Caco-2 (cell line): ENCODE measurements around the gene MBP. TPM values are rescaled to one million over a fixed set of nuclear protein-coding genes. Genes with fewer than 3 reads are reported as not detected.

ENCODE experiments used
- BruUV-seq: library from RNA; stranded (reverse); fragments of 400-500 nt; replicated peaks from 2 replicates; lab custom pipeline; 2021; lab: Mats Ljungman, UMichigan
- CTCF ChIA-PET: fragments of 300-600 bp; sonication (Branson Sonifier 250); formaldehyde crosslinking; loops from one replicate; lab custom pipeline; 2022; ENCODE audit warnings: antibody characterized with exemption; lab: Charles Lee
- POLR2A ChIA-PET: fragments of 300-600 bp; sonication (Branson Sonifier 250); formaldehyde crosslinking; loops from one replicate; lab custom pipeline; 2022; ENCODE audit warnings: antibody characterized with exemption; lab: Charles Lee
- DNase-seq, 2 experiments: peaks; one replicate each; pipeline versions ENCODE4 v3.0.0 to v3.0.0-alpha.2; 2020 to 2022
- H3K27me3 ChIP-seq: replicated peaks from 2 replicates; pipeline ENCODE4 v1.6.0; 2011; ENCODE audit warnings: low read length; ENCODE audit not compliant: control insufficient read depth, insufficient read depth
- H3K36me3 ChIP-seq: 2 replicates; pipeline ENCODE4 v1.5.1; 2011; ENCODE audit warnings: low read length; ENCODE audit not compliant: control insufficient read depth, insufficient read depth
- H3K4me1 ChIP-seq: fragments of 250-450 bp; sonication (Bioruptor Pico); 2 replicates; pipeline ENCODE4 v1.5.1; 2020; ENCODE audit warnings: mild to moderate bottlenecking
- H3K4me3 ChIP-seq: 2 replicates; pipeline ENCODE4 v1.5.1; 2011; ENCODE audit warnings: low read depth, mild to moderate bottlenecking, control low read depth, low read length
- H3K9me3 ChIP-seq: fragments of 250-450 bp; sonication (Bioruptor Pico); 2 replicates; pipeline ENCODE4 v1.5.1; 2020; ENCODE audit warnings: mild to moderate bottlenecking, moderate library complexity
- H3K27ac Mint-ChIP-seq: one replicate; pipeline ENCODE4 v1.8.0; 2022; ENCODE audit warnings: mixed read lengths; ENCODE audit not compliant: unreplicated experiment
- H3K27me3 Mint-ChIP-seq: one replicate; pipeline ENCODE4 v1.8.0; 2022; ENCODE audit warnings: mixed read lengths; ENCODE audit not compliant: insufficient read depth, unreplicated experiment
- H3K36me3 Mint-ChIP-seq: one replicate; pipeline ENCODE4 v1.8.0; 2022; ENCODE audit warnings: mild to moderate bottlenecking, mixed read lengths; ENCODE audit not compliant: insufficient read depth, unreplicated experiment
- H3K4me1 Mint-ChIP-seq: one replicate; pipeline ENCODE4 v1.8.0; 2022; ENCODE audit warnings: low read depth, mixed read lengths; ENCODE audit not compliant: unreplicated experiment
- H3K4me3 Mint-ChIP-seq: one replicate; pipeline ENCODE4 v1.8.0; 2022; ENCODE audit warnings: mild to moderate bottlenecking, moderate library complexity, mixed read lengths; ENCODE audit not compliant: unreplicated experiment
- H3K9me3 Mint-ChIP-seq: one replicate; pipeline ENCODE4 v1.8.0; 2022; ENCODE audit warnings: mixed read lengths; ENCODE audit not compliant: unreplicated experiment
- CTCF ChIP-seq, 2 experiments: fragments of 200-600 bp in 1 of 2; IDR thresholded peaks; 1 replicate in 1 of 2; 2 replicates in 1 of 2; pipeline versions ENCODE4 v1.5.1 to v1.8.0; 2011 to 2022; ENCODE audit warnings: antibody characterized with exemption in 1 of 2, control low read depth in 1 of 2, inconsistent platforms in 1 of 2, low read depth in 1 of 2, low read length in 1 of 2, mild to moderate bottlenecking in 1 of 2, moderate library complexity in 1 of 2; ENCODE audit not compliant: insufficient read depth in 1 of 2, severe bottlenecking in 1 of 2, unreplicated experiment in 1 of 2
- intact Hi-C: fragments of 100-400 bp; cut with micrococcal nuclease; formaldehyde crosslinking; loops from one replicate; pipeline ENCODE4 v1.10.0; 2022; ENCODE audit not compliant: unreplicated experiment
- total RNA-seq: library from RNA; stranded (reverse); gene quantifications from 2 replicates; pipeline ENCODE4 v1.2.3, GENCODE V29; 2022

Gene MBP
- total RNA-seq, 1 experiment from 2014 or later = 11.4 TPM

GRCh38 chr18:76981396-76981968, 151.1 kb downstream of the MBP start:
- Histone ChIP-seq H3K27me3 (no peaks in the 10 kb centered on the region), H3K36me3 (no peaks in the 10 kb centered on the region), H3K4me3 (no peak overlapping the region), H3K4me1 (no peaks in the 10 kb centered on the region), H3K9me3 (no peaks in the 10 kb centered on the region)
- no TSS peak for BruUV-seq
- Mint-ChIP-seq H3K36me3 (peaks cover 6% of the 10 kb centered on the region), H3K9me3 (no peaks in the 10 kb centered on the region), H3K4me3 (no peak overlapping the region), H3K4me1 (no peaks in the 10 kb centered on the region), H3K27me3 (no peaks in the 10 kb centered on the region), H3K27ac (no peak overlapping the region)
- intact Hi-C loops = loop anchor here (5.0 kb wide), 1 partner anchor 76 kb away; no protein-coding TSS in a partner anchor
- ChIA-PET CTCF (no interaction called here), POLR2A (no interaction called here)
- TF ChIP-seq CTCF (IDR thresholded peaks at IDR 0.05; ENCODE audit: insufficient read depth in 1 of 2, low read depth in 1 of 2, low read length in 1 of 2, severe bottlenecking in 1 of 2, unreplicated experiment in 1 of 2) = no peak
- DNase-seq = no peak

- DNase-seq = no peak
- Histone ChIP-seq H3K9me3 (no peaks in the 10 kb centered on the region), H3K4me3 (no peak overlapping the region), H3K36me3 (no peaks in the 10 kb centered on the region), H3K27me3 (no peaks in the 10 kb centered on the region), H3K4me1 (no peaks in the 10 kb centered on the region)
- POLR2A ChIA-PET = no interaction called here
- Mint-ChIP-seq H3K9me3 (no peaks in the 10 kb centered on the region), H3K27ac (no peak overlapping the region), H3K4me1 (no peaks in the 10 kb centered on the region), H3K36me3 (peaks cover 6% of the 10 kb centered on the region), H3K27me3 (no peaks in the 10 kb centered on the region), H3K4me3 (no peak overlapping the region)
- CTCF ChIA-PET = no interaction called here
- no TSS peak for BruUV-seq
- no peak for TF ChIP-seq CTCF (IDR thresholded peaks at IDR 0.05; ENCODE audit: insufficient read depth in 1 of 2, low read depth in 1 of 2, low read length in 1 of 2, severe bottlenecking in 1 of 2, unreplicated experiment in 1 of 2)
- intact Hi-C loops = loop anchor here (5.0 kb wide), 1 partner anchor 76 kb away; no protein-coding TSS in a partner anchor
Observed at GRCh38 chr18:76980663-76981395, 151.8 kb downstream of the MBP start.

- TF ChIP-seq CTCF (IDR thresholded peaks at IDR 0.05; ENCODE audit: insufficient read depth in 1 of 2, low read depth in 1 of 2, low read length in 1 of 2, severe bottlenecking in 1 of 2, unreplicated experiment in 1 of 2) = no peak
- H3K36me3 Mint-ChIP-seq = peaks cover 6% of the 10 kb centered on the region
- Histone ChIP-seq H3K4me1 (no peaks in the 10 kb centered on the region), H3K4me3 (no peak overlapping the region), H3K9me3 (no peaks in the 10 kb centered on the region), H3K27me3 (no peaks in the 10 kb centered on the region), H3K36me3 (no peaks in the 10 kb centered on the region)
- no peaks in the 10 kb centered on the region for H3K4me1 Mint-ChIP-seq
- no peaks in the 10 kb centered on the region for H3K9me3 Mint-ChIP-seq
- ChIA-PET POLR2A (no interaction called here), CTCF (no interaction called here)
- no TSS peak for BruUV-seq
- intact Hi-C loops = loop anchor here (5.0 kb wide), 1 partner anchor 77 kb away; no protein-coding TSS in a partner anchor
- no peak overlapping the region for H3K27ac Mint-ChIP-seq
- H3K4me3 Mint-ChIP-seq = no peak overlapping the region
- no peak for DNase-seq
- H3K27me3 Mint-ChIP-seq = no peaks in the 10 kb centered on the region
Observed at GRCh38 chr18:76979906-76980305, 152.7 kb downstream of the MBP start.
